Right ventricle myocardium superior (tissue), 1 donor: ENCODE data around the gene DEFB127. TPM values are rescaled to one million over a fixed set of nuclear protein-coding genes. Genes with fewer than 3 reads are reported as not detected.
"Not testable (repeated sequence)": the region's sequence is repeated elsewhere in the genome, so short reads cannot be mapped to it uniquely, and the experiment has no call there.

Source experiments
- ATAC-seq: fragments of 200-7000 bp; cut with Tn5 transposase; one replicate; pipeline ENCODE4 v1.9.1; 2020; ENCODE audit warnings: mild to moderate bottlenecking; ENCODE audit not compliant: poor library complexity
- DNase-seq: peaks from one replicate; pipeline ENCODE4 v3.0.0-alpha.2; 2020
- intact Hi-C: fragments of 100-400 bp; cut with DNase I; formaldehyde crosslinking; loops from one replicate; pipeline ENCODE4 v1.11.2; 2022
- long read RNA-seq: library from polyadenylated mRNA; unstranded; transcript quantifications from one replicate; pipeline ENCODE4 v2.0.0, GENCODE V29; 2021
- total RNA-seq: library from RNA; stranded (reverse); fragmentation: NEBNext Ultra II Directional; extraction: Animal tissue kit (Norgen Biotek cat#: 25700); gene quantifications from one replicate; pipeline ENCODE4 v1.2.1, GENCODE V29; 2021
- donor health status: DM: no; HTN: yes; CAD: no; lungs with severe emphysema.

The DEFB127 gene, protein sequence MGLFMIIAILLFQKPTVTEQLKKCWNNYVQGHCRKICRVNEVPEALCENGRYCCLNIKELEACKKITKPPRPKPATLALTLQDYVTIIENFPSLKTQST
- total RNA-seq, result not detected
- long read RNA-seq, result 0 reads

DNA sequence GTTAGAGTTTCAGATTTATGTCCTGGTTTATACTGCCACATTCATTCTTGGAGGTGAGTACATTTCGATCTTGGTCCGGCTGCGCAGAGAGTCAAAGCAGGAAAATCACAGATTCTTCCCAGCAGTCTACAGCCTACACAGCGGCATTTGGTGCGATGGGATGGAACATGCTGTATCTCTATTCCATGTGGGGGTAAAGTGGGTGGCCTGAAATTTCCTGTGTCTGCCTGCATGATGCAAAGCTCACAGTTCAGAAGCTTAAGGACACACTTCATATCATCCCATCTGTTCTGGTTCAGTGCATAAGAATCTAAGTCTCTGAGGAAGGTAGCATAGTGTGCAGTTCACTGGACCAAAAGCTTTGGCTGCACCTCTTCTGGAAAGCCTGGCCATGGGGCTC, at the start of gene DEFB127:
DEFB127 (plus strand) TSS at position 301 of the 400 bp plus-strand sequence; CDS start at position 392, 91 bp downstream.
- intact Hi-C loops, result no loop called here
- DNase-seq (no peak), ATAC-seq (no peak)

DNA sequence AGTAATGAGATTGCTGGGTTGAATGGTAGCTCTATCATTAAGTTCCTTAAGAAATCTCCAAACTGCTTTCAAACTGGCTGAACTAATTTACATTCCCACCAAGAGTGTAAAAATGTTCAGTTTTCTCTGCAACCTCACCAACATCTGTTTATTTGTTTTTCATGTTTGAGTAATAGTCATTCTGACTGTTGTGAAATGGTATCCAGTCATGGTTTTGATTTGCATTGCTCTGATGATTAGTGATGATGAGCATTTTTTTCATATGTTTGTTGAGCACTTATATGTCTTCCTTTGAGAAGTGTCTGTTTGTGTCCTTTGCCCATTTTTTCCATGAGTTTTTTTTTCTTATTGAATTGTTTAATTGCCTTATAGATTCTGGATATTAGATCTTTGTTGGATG, 44.9 kb upstream of the DEFB127 start:
- ATAC-seq (no peak), DNase-seq (no peak)
- intact Hi-C loops, result no loop called here

DNA sequence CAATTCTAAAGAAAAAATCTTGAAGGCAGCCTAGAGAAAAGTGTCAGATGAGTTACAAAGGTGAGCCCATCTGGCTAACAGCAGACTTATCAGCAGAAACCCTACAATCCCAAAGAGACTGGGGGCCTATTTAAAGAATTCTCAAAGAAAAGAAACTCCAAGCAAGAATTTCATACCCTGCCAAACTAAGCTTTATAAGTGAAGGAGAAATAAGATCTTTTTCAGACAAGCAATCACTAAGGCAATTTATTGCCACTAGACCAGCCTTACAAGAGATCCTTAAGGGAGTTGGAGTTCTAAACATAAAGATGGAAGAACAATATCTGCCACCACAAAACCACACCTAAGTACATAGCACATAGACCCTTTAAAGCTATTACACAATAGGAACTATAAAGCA, 39.7 kb upstream of the DEFB127 start:
- DNase-seq, result no peak
- no peak for ATAC-seq
- intact Hi-C loops, result no loop called here

DNA sequence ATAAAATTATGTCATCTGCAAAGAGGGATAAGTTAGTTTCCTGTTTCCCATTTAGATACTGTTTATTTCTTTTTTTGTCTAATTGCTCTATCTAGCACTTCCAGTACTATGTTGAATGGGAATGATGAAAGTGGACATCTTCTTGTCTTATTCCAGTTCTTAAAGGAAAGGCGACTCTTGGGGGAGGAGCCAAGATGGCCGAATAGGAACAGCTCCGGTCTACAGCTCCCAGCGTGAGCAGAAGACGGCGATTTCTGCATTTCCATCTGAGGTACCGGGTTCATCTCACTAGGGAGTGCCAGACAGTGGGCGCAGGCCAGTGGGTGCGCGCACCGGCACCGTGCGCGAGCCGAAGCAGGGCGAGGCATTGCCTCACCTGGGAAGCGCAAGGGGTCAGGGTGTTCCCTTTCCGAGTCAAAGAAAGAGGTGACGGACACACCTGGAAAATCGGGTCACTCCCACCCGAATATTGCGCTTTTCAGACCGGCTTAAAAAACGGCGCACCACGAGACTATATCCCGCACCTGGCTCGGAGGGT, 27.4 kb upstream of the DEFB127 start:
- ATAC-seq, DNase-seq, intact Hi-C loops: not testable (repeated sequence)

DNA sequence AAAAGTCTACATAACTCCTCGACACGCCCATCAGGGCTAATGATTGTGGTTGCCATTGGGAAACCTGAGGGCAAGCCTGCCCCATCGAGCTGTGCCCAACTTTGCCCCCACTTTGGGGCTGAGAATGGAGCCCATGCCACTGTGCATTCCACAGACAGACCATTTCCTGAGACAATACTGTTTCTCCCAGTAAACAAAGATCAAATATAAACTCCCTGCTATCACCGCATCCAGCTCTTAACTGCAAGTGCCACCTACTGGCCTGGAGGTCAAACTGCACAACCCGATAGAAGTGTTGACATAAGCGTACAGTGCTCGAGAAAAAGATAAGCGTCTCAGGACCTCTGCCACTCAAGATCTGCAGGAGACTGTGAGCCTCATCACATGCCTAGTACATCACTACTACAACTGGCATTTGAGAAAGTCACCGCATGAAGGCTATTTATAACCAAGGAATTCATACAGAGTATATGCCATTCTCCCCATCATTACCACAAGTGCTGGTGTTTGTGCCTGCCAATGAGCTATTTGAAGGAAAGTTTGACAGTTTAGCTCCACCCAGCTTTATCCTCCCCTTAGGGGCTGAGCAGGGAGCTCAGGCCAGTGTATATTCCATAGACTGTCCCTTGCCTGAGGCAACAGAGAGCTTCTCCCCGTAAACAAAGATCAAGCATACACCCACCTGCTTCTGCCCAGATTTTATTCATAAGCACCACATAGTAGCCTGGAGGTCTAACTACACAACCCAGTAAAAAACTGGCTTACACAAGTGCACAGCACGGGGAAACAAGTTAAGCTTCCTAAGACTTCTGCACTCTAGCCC, 19.4 kb upstream of the DEFB127 start:
- intact Hi-C loops, result no loop called here
- ATAC-seq (no peak), DNase-seq (no peak)

DNA sequence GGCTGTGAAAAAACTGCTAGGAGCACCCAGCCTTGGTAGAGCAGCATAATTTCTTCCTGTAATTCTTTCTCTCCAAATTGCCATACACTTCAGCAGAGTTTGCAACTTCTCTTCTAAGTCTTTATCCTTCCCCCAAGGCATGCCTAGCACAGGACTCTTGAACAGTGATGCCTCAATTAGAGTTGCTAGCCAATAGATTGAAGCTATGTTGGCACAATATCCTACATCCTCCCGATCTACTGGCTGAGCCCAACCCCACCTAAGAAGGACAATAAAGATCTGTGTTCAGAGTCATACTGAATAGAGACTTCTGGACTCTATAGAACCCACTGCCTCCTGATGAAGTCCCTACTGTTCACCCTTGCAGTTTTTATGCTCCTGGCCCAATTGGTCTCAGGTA, 15.0 kb upstream of the DEFB127 start, which contains the start of gene DEFB126:
DEFB126 (plus strand) TSS at position 301 of the 400 bp plus-strand sequence; CDS start at position 340, 39 bp downstream.
- intact Hi-C loops, result no loop called here
- no peak for DNase-seq
- ATAC-seq, result no peak

DNA sequence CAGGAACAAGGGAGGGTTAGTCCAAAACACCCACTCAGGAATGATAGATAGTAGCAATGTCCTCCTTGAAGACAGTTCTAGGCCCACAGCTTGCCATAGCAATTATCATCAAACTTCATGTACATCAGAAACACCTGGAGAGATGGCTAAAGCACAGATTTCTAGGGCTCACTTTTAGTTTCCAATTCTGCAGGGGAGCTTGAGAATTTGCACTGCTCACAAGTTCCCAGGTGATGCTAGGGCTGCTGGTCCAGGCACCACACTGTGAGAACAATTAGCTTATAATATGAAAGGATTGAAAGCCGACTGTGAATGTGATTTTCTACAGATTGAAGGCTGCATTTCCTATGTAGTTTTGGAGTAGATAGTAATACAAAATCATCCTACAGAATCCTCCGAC, 11.4 kb upstream of the DEFB127 start:
- DNase-seq (no peak), ATAC-seq (no peak)
- intact Hi-C loops, result no loop called here

DNA sequence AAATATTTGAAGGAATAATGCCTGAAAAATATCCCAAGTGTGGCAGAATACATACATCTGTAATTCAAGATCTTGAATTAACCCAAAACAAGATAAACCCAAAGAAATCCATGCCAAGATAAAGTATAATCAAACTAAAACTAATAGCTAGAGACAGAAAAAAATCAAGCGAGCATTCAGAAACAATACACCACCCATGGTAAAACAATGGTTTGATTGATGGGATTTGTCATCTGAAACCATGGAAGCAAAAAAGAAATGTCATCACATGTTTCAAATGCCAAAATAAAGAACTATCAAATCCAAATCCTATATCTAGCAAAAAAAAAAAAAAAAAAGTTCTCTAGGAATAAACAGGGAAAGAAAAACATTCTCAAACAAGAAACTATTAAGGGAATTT, 5.1 kb upstream of the DEFB127 start:
- no peak for DNase-seq
- no peak for ATAC-seq
- intact Hi-C loops, result no loop called here

DNA sequence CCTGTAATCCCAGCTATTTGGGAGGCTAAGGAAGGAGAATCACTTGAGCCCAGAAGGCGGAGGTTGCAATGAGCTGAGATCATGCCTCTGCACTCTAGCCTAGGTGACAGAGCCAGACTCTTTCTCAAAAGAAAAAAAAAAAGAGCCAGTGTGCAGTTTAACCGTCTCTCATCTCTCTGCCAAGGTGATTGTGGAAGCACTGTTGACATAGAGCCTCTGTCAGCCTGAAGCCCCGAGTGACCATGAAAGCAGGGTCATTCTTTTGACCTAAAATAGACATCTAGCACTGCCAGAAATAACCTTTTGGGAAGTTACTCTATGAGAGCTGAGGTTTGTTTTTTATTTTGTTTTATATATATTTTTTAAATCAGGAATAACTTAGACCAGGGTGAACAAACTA, 7.4 kb downstream of the DEFB127 start:
- DNase-seq (no peak), ATAC-seq (no peak)
- intact Hi-C loops, result no loop called here

DNA sequence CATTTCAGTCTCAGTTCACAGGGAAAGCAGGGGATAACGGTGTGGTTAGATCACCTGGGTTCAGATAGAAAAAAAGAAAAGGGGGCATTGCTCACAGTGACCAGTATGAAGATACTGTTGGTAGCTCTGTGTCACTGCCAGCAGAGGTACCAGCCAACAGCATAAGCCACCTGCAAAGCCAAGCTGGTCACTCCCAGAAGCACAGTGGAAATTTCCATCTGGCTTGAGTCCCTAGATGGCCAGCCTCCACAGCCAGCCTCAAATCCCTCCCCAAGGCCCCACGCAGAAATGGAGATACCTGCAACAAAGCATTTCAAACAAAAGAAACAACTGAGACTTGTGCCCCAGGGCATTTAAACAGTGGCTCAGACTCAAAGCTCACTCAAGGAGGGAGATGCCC, 11.6 kb downstream of the DEFB127 start:
- intact Hi-C loops, result no loop called here
- no peak for DNase-seq
- no peak for ATAC-seq

DNA sequence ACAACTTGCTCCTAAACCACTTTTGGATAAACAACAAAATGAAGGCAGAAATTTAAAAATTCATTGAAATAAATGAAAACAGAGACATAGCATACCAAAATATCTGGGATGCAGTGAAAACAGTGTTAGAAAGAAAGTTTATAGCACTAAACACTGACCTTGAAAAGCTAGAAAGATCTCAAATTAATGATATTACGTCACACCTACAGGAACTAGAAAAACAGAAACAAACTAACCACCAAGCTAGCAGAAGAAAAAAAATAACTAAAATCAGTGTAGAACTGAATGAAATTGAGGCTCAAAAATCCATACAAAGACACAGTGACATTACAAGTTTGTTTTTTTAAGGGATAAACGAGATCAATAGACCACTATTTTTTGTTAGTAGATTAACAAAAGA, 27.0 kb downstream of the DEFB127 start:
- ATAC-seq (no peak), DNase-seq (no peak)
- intact Hi-C loops, result no loop called here

DNA sequence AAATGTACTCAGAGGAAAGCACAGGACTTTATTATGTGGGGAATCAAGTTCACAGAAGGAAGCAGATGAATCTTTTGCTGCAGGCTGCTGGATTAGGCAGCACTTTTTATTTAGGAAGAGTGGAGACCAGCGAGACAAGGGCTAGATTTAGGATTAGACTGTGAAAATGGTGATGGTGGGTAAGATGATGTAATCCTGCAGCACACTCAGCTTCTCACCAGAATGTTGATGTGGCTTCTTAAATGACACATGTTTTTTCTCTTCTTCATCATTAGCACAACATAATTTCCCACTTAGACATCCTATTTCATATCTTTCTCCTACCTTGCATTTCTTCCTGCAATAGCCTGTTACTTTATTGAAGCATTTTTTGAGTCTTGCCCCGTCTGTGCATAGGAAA, 30.5 kb downstream of the DEFB127 start:
- DNase-seq (no peak), ATAC-seq (no peak)
- intact Hi-C loops, result no loop called here

DNA sequence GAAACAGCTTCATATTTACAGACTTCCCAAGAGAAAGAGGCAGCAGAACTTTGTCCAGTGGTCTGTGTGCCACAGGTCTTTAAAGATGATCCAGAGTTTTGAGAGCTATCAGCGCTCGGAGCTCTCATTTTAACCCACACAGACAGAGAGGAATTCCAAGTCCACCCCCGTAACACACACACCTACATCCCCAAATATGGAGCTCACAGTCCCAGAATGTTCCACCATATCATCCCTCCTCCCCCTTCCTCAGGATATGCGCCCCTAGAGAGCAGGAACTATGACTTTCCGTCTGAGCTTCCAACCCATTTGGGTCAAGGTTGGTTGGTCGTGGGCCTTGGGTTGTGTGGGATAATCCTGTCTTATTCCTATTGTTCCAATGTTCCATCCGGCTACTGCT, 32.4 kb downstream of the DEFB127 start, which contains the start of gene DEFB128:
DEFB128 (minus strand) TSS at position 101 of the 400 bp plus-strand sequence; CDS start at position 13, 88 bp downstream.
- intact Hi-C loops, result no loop called here
- ATAC-seq (no peak), DNase-seq (no peak)

DNA sequence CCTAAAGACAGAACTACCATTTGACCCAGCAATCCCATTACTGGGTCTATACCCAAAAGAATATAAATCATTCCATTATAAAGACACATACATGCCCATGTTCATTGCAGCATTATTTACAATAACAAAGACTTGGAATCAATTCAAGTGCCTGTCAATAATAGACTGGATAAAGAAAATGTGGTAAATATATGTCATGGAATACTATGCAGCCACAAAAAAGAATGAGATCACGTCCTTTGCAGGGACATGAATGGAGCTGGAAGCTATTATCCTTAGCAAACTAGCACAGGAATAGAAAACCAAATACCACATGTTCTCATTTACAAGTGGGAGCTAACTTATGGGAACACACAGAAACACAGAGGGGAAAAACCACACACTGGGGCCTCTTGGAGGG, 41.0 kb downstream of the DEFB127 start:
- no peak for ATAC-seq
- DNase-seq, result no peak
- intact Hi-C loops, result no loop called here

DNA sequence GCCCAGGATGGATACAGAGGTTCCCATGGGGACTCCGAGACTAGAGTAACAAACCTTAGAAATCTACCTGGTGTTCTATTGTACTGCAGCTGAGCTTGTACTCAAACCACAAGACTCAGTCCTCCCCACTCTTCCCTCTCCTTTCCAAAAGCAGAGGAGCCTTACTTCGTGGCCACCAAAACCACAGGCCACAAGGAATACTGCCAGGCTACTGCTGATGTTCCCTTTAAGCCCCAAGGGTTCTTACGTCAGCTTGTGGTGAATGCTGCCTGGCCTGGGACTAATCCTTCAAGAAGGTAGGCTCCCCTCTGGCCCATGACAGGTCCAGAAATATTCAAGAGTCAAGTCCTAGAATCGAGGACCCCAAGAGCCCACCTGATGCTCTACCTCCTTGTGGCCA, 42.7 kb downstream of the DEFB127 start:
- DNase-seq (no peak), ATAC-seq (no peak)
- intact Hi-C loops, result no loop called here

DNA sequence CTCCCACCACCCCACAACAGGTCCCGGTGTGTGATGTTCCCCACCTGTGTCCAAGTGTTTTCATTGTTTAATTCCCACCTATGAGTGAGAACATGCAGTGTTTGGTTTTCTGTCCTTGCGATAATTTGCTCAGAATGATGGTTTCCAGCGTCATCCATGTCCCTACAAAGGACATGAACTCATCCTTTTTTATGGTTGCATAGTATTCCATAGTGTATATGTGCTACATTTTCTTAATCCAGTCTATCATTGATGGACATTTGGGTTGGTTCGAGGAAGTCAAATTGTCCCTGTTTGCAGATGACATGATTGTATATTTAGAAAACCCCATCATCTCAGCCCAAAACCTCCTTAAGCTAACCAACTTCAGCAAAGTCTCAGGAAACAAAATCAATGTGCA, 46.4 kb downstream of the DEFB127 start:
- ATAC-seq, DNase-seq, intact Hi-C loops: not testable (repeated sequence)
